GM15510 (cell line): ENCODE results near the gene ACD.

ENCODE experiments used
- POLR2A ChIP-seq: IDR thresholded peaks from 3 replicates; pipeline ENCODE4 v1.6.1; 2011; ENCODE audit warnings: borderline replicate concordance; ENCODE audit not compliant: insufficient read length; ENCODE audit errors: extremely low read depth

Gene ACD

GRCh38 chr16:67679935-67680897 is 20.2 kb upstream of the ACD start:
- no peak for TF ChIP-seq POLR2A

GRCh38 chr16:67678354-67679023 is 18.4 kb upstream of the ACD start:
- no peak for TF ChIP-seq POLR2A

GRCh38 chr16:67677712-67678111 is 17.7 kb upstream of the ACD start:
- no peak for TF ChIP-seq POLR2A

- TF ChIP-seq POLR2A, result no peak
Measured at GRCh38 chr16:67676939-67677338, 16.9 kb upstream of the ACD start.

- TF ChIP-seq POLR2A, result no peak
Measured at GRCh38 chr16:67676516-67676915, 16.5 kb upstream of the ACD start.

GRCh38 chr16:67675999-67676398 is 15.9 kb upstream of the ACD start:
- TF ChIP-seq POLR2A, result no peak

GRCh38 chr16:67675579-67675935 is 15.5 kb upstream of the ACD start:
- no peak for TF ChIP-seq POLR2A

GRCh38 chr16:67674851-67675578 is 15.0 kb upstream of the ACD start:
- TF ChIP-seq POLR2A, result no peak

GRCh38 chr16:67673712-67674580 is 13.9 kb upstream of the ACD start:
- no peak for TF ChIP-seq POLR2A

GRCh38 chr16:67672739-67673662 is 12.9 kb upstream of the ACD start:
- no peak for TF ChIP-seq POLR2A

- no peak for TF ChIP-seq POLR2A
Measured at GRCh38 chr16:67672306-67672705, 12.2 kb upstream of the ACD start.

- TF ChIP-seq POLR2A, result no peak
Measured at GRCh38 chr16:67669499-67670101, 9.5 kb upstream of the ACD start.
